A172 (cell line): ENCODE results near the gene IMMP2L. TPM values are rescaled to one million over a fixed set of nuclear protein-coding genes. Genes with fewer than 3 reads are reported as not detected.

Experiments used
- DNase-seq: peaks from one replicate; pipeline ENCODE4 v3.0.0-alpha.2; 2015; ENCODE audit warnings: low spot score
- total RNA-seq: library from RNA; depleted of rRNA; stranded (reverse); fragments of >200 nt; shearing (Covaris generic); gene quantifications from 2 replicates; pipeline ENCODE4 v1.2.3, GENCODE V29; 2014

The IMMP2L gene
- total RNA-seq, 1 experiment from 2014 or later, result 22.6 TPM

GRCh38 chr7:110929480-110930249, 632.6 kb downstream of the IMMP2L start:
- DNase-seq, result no peak

GRCh38 chr7:110922906-110923305, 639.4 kb downstream of the IMMP2L start:
- no peak for DNase-seq

- no peak for DNase-seq
Measured at GRCh38 chr7:110921595-110922151, 640.6 kb downstream of the IMMP2L start.

- no peak for DNase-seq
Measured at GRCh38 chr7:110918949-110919548, 643.2 kb downstream of the IMMP2L start.

DNA sequence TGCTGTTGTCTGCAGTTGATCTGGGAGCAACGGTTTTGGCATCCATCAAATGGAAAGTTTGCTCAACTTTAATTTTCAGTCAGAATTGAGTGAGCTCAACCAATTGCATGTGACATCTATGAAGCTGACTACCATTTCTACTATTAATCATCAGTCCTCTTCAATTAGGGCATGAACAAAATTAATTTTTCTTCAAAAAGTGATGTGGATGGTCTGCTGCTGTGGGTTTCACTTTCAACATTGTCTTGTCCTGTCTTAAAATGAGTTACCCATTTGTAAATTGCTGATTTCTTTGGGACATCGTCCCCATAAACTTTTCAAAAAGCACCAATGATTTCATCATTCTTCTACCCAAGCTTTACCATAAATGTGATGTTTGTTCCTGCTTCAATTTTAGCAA, 648.0 kb downstream of the IMMP2L start:
- no peak for DNase-seq

- DNase-seq, result no peak
Measured at GRCh38 chr7:110911632-110912031, 650.7 kb downstream of the IMMP2L start.

GRCh38 chr7:110909117-110909516, 653.2 kb downstream of the IMMP2L start:
- DNase-seq, result no peak

DNA sequence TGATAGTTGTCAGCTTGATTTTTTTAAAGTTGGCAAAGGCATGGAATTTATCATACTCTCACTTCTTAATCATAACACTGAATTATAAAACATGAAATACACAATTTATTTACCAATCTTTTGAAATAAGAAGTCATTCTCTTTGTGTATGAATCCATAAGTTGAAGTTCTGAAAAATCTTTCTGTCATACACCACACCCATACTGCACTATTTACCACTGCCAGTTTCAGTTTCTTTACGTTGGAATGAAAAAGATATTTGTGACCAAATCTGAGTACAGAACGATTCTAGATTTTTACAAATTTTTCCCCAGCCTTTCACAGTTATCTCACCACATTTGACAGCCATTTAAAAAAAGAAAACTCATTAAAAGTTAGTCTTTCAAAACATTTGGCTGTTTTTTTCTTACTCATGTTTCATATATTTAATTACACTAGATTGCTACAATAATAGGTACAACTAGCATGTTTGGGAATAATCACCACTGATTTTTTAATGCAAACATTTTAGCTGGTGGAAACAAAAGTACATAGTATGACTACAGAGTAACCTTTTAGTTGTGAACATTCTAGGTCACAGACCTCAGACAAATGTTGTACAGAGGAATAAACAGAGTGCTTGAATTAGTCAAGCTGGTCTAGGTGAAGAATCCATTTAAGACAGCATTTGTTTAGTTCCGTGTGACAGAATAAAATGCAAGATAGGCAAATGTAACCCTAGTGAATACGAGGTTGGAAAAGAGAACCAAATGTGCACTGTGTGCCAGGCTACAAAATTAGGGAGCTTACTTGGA, 656.3 kb downstream of the IMMP2L start:
- DNase-seq, result no peak

DNA sequence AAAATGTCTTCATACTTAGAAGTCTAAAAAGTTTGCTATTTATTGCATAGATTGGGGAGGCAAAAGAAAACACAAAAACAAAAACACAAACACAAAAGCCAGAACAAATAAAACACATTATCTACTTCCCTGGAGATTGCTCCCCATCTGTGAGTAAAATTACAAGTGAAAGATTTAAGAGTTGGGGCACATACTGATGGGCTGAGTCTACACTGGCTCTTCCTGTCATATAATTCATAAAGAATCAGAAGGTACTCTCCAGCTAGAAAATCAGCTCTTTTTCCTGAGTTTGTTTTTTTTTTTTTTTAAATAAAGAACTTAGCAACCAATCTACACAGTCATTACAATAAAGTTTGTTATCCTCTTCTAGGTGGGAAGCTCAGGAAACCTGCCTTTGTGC, 663.8 kb downstream of the IMMP2L start:
- no peak for DNase-seq

- no peak for DNase-seq
Measured at GRCh38 chr7:110897538-110897937, 664.8 kb downstream of the IMMP2L start.

DNA sequence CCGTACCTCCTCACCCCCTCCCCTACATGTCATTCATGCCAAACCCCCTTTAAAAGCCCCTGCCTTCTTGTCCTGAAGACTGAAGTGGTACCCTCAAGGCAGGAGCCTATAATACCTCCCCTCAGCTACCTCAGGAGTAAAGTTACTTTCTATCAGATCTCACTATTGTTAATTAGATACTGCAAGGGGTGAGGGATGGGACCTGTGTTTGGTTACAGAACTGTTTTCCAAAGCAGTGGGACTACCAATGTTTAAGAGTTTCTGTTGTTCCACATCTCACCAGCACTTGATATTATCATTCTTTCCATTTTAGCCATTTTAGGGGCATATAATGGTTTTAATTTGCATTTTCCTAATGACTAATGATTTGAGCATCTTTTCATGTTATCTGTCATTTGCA, 668.2 kb downstream of the IMMP2L start:
- DNase-seq, result no peak

DNA sequence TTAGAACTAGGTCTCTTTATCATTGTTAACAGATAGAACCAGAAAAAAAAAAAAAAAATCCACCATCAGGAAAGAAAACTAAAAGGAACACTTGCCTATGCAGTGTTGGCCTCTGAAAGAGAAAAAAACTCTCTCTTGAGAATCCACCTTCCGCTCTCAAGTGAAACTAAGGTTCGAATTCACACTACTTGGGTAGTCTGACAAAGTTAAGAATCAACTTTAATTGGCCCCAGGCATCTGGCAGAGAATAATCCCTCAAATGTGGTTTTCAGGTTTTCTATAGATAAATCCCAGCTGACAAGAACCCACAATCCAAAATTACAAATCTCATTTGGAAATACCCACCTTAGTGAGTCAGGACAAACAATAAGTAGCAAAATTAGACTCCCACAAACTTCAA, 671.1 kb downstream of the IMMP2L start:
- DNase-seq, result no peak

- no peak for DNase-seq
Measured at GRCh38 chr7:110890101-110890500, 672.2 kb downstream of the IMMP2L start.

GRCh38 chr7:110889335-110889734, 673.0 kb downstream of the IMMP2L start:
- DNase-seq, result no peak

DNA sequence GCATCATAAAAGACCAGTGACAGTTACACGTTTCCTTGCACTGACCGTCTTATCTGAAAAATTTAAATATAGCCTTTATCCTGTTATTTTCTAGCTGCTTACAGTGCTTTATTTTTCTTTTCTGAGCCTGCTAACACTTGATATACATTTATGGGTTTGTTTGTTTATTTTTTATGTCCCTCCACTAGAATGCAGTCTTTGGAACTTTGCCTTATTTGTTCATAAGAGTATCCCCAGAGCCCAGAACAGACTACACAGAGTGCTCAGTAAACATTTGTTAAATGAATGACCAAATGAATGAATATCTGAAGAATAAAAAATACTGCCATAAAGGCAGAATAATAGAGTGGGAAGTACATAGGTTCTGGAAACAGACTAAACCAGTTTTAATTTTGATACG, 673.7 kb downstream of the IMMP2L start:
- no peak for DNase-seq

DNA sequence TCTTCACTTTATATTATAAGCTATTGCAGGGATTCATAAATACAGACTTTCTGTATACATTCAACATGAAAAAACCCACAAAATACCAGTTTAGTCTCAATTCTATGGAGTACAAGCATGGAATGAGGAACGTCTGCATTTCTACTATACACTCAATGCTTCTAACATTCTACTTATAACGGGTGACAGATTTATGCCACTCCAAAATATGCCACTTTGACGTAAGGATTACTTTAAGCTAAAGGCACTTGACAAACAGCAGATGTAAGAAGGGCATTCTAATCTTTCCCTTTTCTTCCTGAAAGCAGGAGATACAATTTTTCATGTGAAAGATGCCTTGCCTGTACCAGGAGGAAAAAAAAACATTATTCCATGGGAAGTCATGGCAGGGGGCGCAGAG, 676.8 kb downstream of the IMMP2L start:
- no peak for DNase-seq

- DNase-seq, result no peak
Measured at GRCh38 chr7:110881721-110882120, 680.6 kb downstream of the IMMP2L start.

GRCh38 chr7:110880971-110881370, 681.3 kb downstream of the IMMP2L start:
- no peak for DNase-seq

- DNase-seq, result no peak
Measured at GRCh38 chr7:110877016-110877415, 685.3 kb downstream of the IMMP2L start.

DNA sequence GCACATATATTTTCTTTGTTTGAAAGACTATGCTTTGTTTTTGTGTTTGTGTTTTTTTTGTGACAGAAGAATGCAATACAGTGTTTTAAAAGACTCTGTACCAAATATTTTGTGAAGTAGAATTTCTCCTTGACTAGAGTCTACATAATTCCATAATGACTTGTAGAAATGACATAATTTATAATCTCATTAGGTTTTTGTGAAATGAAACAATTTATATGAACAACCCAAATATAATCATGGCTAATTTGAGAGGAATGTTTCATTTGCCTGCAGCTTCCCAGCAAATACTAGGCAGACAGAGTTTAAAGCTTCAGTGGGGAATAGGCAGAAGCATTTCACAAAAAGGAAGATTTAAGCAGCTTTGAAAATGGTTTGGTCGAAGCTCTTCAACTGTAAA, 686.9 kb downstream of the IMMP2L start:
- DNase-seq, result no peak

DNA sequence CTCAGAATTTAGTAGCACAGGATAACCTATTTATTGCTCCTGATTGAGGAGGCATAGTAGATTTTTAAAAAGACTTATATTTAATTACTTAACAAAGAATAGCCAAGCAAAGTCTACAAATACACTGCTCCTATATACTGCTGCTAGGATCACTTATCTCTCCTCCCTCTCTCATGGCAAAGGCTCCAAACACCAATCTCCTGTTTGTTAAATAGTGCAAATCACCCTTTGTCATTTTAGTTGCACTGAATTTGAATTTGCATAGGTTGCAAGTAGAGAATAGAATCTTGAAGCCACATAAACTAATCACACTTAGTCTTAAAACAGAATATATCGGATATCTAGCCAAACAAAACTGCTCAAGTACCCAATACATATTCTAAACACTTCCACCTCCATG, 690.4 kb downstream of the IMMP2L start:
- no peak for DNase-seq

DNA sequence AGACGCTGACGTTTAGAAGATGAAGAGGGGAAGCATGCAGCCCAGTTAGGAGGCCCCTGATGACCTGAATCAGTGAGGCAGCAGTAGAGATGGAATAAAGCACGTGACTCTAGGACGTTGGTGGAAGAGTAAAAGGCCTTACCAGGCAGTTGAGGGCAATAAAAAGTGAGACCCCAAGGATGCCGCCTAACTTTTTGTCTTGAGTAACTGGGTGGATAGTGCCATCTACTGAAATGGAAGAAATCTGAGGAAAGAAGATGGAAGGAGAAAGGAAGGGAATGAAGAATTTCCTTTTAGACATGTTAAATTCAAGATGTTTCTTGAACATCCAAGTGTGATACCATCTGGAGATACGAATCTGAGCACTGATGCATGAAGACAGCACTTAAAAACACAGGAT, 691.4 kb downstream of the IMMP2L start:
- DNase-seq, result no peak

GRCh38 chr7:110868458-110868857, 693.8 kb downstream of the IMMP2L start:
- no peak for DNase-seq
